ENCODE data around the gene ALDH16A1.

GRCh38 chr19:49403404-49404187 is 49.4 kb upstream of the ALDH16A1 start:
- TF ChIP-seq POLR2A (IDR thresholded peaks at IDR 0.05; ENCODE audit: low read depth, low read length): no peak
- no peak for TF ChIP-seq POLR2AphosphoS5 (IDR thresholded peaks at IDR 0.05; ENCODE audit: low read depth, low read length)

Data from GM12892 (cell line).